ENCODE results near the gene CARS2.

The CARS2 gene

GRCh38 chr13:110715395-110716246 is 9.7 kb upstream of the CARS2 start:
- TF ChIP-seq CTCF (IDR thresholded peaks at IDR 0.05; ENCODE audit: low read depth, low read length, missing control alignments) = peak; percentile 2
- peak; percentile 99 for DNase-seq (ENCODE audit: extremely low read depth, low read depth)
- peak overlapping the region; percentile 86 for H3K4me3 ChIP-seq (replicated peaks; ENCODE audit: low read depth, low read length)

- no peak for TF ChIP-seq CTCF (IDR thresholded peaks at IDR 0.05; ENCODE audit: low read depth, low read length, missing control alignments)
- DNase-seq (ENCODE audit: extremely low read depth, low read depth) = no peak
- H3K4me3 ChIP-seq (replicated peaks; ENCODE audit: low read depth, low read length) = peak overlapping the region; percentile 86
Observed at GRCh38 chr13:110714797-110715394, 9.0 kb upstream of the CARS2 start.

- peak overlapping the region; percentile 86 for H3K4me3 ChIP-seq (replicated peaks; ENCODE audit: low read depth, low read length)
- no peak for TF ChIP-seq CTCF (IDR thresholded peaks at IDR 0.05; ENCODE audit: low read depth, low read length, missing control alignments)
- no peak for DNase-seq (ENCODE audit: extremely low read depth, low read depth)
Observed at GRCh38 chr13:110713981-110714796, 8.3 kb upstream of the CARS2 start.

- H3K4me3 ChIP-seq (replicated peaks; ENCODE audit: low read depth, low read length) = peak within 1 kb of the TSS; percentile 86
- TF ChIP-seq CTCF (IDR thresholded peaks at IDR 0.05; ENCODE audit: low read depth, low read length, missing control alignments) = no peak
- no peak for DNase-seq (ENCODE audit: extremely low read depth, low read depth)
Observed at GRCh38 chr13:110713642-110713952, 7.7 kb upstream of the CARS2 start, which contains the start of gene ING1. ING1 (plus strand) TSS chr13:110713700; CDS start chr13:110714150, 450 bp downstream.

GRCh38 chr13:110712849-110713641 is 7.1 kb upstream of the CARS2 start:
- no peak for TF ChIP-seq CTCF (IDR thresholded peaks at IDR 0.05; ENCODE audit: low read depth, low read length, missing control alignments)
- H3K4me3 ChIP-seq (replicated peaks; ENCODE audit: low read depth, low read length) = peak overlapping the region; percentile 86
- peak; percentile 97 for DNase-seq (ENCODE audit: extremely low read depth, low read depth)

Measured in HFF-Myc (cell line).